Hematopoietic multipotent progenitor cell treated with erythropoietin and hydrocortisone succinate and interleukin-3 and kit ligand, for 6 days (in vitro differentiated cells): ENCODE data around the gene PCSK6.

Experiments used
- DNase-seq: peaks from one replicate; pipeline ENCODE4 v3.0.0-alpha.2; 2015

The PCSK6 gene

GRCh38 chr15:101266034-101266433 is 223.5 kb downstream of the PCSK6 start:
- DNase-seq: no peak

- DNase-seq: no peak
Measured at GRCh38 chr15:101264911-101265641, 224.4 kb downstream of the PCSK6 start.

DNA sequence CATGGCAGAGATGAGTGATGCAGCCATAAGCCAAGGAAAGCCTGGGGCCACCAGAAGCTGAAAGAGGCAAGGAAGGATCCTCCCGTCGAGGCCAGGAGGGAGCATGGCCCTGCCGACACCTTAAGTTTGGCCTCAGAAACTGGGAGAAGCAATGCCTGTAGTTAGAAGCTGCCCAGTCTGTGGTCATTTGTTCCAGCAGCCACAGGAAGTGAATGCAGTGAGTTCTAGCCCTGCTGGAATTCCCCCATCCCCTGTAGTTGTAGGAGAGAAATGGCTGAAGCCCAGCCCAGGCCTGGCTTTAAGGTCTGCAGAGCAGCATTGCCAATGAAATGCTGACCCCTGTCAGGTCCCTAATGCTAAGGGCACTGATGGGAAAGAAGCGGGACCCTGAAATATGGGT is 225.5 kb downstream of the PCSK6 start:
- no peak for DNase-seq

- DNase-seq: no peak
Measured at GRCh38 chr15:101262551-101262950, 227.0 kb downstream of the PCSK6 start.

DNA sequence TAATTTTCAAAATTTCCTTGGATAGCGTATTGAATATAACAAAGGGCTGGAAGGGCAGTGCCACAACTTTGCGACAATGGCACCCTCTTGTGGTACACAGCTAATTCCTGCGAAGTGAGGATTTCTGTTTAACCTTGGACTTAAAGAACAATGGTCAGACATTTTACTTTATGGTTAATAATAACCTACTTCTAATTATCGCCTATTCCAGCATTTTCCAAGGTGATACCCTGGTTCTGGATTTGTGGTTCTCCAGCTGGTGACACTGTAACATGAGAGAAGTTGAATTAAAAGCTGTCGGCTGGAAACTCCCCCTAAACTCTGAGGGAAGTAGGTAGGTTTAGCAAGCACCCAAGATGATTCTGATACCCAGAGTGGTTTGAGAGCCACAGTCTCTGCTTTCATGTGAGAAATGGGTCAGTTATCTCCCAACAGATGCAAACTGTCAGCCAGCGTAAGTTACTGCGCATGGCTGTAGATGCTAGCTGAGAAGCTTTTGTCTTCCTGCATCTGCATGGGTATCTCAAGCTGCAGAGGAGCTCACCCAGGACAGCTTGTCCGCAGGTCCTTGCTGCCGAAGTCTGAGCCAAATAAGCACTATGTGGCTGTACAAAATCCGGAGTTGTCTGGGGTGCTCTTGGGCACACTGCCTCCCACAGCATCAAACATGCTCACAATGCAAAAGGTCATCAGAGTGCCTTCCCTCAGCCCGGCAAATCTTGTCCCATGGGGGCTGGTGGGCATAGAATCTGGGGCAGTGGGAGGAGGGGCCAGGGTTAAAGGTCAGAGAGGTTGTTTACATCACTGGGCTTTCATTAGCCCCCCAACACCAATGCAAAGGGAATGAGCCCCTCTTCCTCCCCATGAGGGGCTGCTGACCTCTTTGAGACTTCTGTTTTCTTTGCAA is 231.0 kb downstream of the PCSK6 start:
- DNase-seq: peak; percentile 90

DNA sequence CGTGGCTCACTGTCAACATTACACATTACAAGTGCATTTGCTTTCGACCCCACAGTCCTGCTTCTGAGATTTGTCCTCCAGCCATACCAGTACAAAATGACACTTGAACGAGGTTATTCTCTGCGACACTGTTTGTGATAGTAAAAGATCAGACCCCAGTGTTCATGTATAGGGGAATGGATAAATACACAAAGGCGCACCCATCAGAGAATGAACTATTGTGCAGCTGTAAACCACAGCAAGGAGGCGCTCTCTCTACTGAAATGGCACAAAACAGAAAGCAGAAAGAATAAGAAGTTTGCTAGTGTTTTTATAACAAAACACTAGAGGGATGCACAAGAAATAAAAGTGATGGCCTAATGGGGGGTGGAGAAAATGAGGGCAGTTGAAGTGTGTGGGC is 232.8 kb downstream of the PCSK6 start:
- DNase-seq: peak; percentile 46

- peak; percentile 96 for DNase-seq
Measured at GRCh38 chr15:101255615-101256241, 233.8 kb downstream of the PCSK6 start.

GRCh38 chr15:101255051-101255395 is 234.5 kb downstream of the PCSK6 start:
- DNase-seq: peak; percentile 64

DNA sequence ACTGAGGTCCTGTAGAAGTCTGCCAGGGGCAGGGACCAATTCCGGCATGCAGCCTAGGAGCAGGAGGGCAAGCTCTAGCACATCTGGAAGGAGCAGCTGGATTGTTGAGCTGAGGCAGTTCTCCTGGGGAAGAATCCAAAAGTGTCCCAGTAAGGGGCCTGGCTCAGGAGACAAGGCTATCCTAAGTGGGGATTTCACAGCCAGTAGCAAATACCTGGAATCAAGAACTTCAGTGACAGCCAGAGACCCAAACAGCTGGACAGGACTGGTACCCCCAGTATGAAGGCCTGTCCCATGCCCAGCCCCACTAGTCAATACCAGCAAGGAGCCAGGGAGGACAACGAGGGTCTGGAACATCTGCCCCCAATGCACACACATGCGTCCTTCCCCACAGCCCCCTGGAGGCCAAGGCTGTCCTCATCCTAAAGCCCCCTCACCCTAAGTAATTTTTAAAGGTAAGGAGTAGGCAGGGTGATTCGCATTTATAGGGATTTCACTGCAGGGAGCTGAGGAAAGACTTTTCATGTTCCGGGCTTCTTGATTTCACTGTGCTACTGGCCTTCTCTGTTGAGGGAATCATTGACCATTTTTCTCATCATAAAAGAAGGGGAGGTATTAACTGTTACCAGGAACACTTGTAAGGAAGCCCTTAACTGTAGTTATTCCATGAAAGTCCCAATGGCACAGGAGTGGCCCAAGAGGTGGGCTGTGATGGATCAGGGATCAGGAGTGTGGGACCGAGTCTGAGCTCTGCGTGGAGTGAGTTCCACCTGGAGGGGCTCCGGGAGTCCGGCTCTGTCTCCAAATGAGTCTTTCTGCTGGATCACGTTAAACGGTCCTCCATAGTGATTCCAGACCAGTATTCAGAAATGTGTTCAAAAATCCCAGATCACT is 235.1 kb downstream of the PCSK6 start:
- no peak for DNase-seq
